ENCODE data around the gene INPP1.

- TF ChIP-seq CTCF (conservative IDR thresholded peaks at IDR 0.05 in 1 of 2, IDR thresholded peaks at IDR 0.05 in 1 of 2; ENCODE audit: extremely low read depth in 1 of 2, insufficient read depth in 1 of 2, low read depth in 1 of 2, low read length in 2 of 2) (no peak), EZH2 (IDR thresholded peaks at IDR 0.05; ENCODE audit: borderline replicate concordance, low read length) (no peak)
These were observed 9.5 kb upstream of the INPP1 start for GRCh38 chr2:190333928-190334327.

Measured in mammary epithelial cell (primary cell).